SU-DHL-6 (cell line): Measurements from ENCODE around the gene TMEM100.

Experiments
- EZH2phosphoT487 ChIP-seq: fragments of 200-600 bp; sonication (generic), shearing (Covaris generic); conservative IDR thresholded peaks from 2 replicates; pipeline ENCODE4 v1.6.1; 2018; ENCODE audit warnings: mild to moderate bottlenecking, antibody characterized with exemption, low read length, moderate library complexity, mixed read lengths
- TF ChIP-seq, protein P1 (sequence below): fragments of 200-600 bp; sonication (generic); IDR thresholded peaks from one replicate; pipeline ENCODE4 v1.5.1; 2017; ENCODE audit warnings: antibody characterized with exemption, mild to moderate bottlenecking, low read length, moderate library complexity; ENCODE audit not compliant: insufficient read depth, poor library complexity, severe bottlenecking

GRCh38 chr17:55704401-55704800, 18.3 kb downstream of the TMEM100 start:
- TF ChIP-seq EZH2phosphoT487: no peak
- TF ChIP-seq, protein P1, sequence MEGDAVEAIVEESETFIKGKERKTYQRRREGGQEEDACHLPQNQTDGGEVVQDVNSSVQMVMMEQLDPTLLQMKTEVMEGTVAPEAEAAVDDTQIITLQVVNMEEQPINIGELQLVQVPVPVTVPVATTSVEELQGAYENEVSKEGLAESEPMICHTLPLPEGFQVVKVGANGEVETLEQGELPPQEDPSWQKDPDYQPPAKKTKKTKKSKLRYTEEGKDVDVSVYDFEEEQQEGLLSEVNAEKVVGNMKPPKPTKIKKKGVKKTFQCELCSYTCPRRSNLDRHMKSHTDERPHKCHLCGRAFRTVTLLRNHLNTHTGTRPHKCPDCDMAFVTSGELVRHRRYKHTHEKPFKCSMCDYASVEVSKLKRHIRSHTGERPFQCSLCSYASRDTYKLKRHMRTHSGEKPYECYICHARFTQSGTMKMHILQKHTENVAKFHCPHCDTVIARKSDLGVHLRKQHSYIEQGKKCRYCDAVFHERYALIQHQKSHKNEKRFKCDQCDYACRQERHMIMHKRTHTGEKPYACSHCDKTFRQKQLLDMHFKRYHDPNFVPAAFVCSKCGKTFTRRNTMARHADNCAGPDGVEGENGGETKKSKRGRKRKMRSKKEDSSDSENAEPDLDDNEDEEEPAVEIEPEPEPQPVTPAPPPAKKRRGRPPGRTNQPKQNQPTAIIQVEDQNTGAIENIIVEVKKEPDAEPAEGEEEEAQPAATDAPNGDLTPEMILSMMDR: no peak
